GM19467 (cell line): Measurements from ENCODE around the gene APBA2.

ENCODE experiments used
- ATAC-seq: cut with Tn5 transposase; IDR thresholded peaks from one replicate; pipeline ENCODE4 v1.9.1; 2021; ENCODE audit warnings: mild to moderate bottlenecking, moderate library complexity; ENCODE audit not compliant: unreplicated experiment

APBA2 gene

GRCh38 chr15:28914046-28914445 is 28.3 kb downstream of the APBA2 start:
- no peak for ATAC-seq

- no peak for ATAC-seq
Observed at GRCh38 chr15:28914483-28915023, 28.8 kb downstream of the APBA2 start.

- ATAC-seq = no peak
Observed at GRCh38 chr15:28915041-28915810, 29.5 kb downstream of the APBA2 start.

DNA sequence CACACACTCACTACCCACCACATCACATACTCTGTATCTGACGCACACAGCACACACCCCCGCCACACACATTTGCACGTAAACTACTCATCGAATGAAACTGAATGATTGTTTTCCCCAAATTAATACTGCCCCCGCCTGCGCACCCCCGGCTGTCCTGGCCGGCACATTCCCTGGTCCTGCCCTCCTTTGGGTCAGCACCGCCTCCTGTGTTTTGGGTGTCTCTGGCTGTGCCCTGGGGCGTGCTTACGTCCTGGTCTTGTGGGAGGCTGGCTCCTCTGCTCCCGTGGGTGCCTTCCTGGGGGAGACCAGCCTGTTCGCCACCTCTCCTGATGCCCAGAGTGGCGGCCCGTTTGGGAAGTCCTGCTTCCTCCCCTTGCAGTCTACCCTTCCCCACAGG is 30.2 kb downstream of the APBA2 start:
- no peak for ATAC-seq

DNA sequence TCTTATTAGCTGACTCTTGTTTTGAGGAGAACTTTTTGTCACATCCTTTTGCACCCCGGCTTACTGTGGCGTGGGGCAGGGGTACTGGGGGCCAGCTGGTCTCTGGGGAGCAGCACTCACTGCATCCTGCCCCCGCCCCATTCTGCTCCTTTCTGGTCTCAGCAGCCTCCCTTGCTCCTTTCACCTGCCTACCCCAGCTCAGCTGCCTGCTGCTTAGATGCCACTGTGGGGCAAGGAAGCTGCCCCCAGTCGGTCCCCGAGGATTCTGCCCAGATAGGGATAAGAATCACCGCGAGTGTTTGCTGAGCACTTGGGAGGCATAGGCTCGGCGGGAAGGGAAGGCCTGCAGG is 32.0 kb downstream of the APBA2 start:
- no peak for ATAC-seq

DNA sequence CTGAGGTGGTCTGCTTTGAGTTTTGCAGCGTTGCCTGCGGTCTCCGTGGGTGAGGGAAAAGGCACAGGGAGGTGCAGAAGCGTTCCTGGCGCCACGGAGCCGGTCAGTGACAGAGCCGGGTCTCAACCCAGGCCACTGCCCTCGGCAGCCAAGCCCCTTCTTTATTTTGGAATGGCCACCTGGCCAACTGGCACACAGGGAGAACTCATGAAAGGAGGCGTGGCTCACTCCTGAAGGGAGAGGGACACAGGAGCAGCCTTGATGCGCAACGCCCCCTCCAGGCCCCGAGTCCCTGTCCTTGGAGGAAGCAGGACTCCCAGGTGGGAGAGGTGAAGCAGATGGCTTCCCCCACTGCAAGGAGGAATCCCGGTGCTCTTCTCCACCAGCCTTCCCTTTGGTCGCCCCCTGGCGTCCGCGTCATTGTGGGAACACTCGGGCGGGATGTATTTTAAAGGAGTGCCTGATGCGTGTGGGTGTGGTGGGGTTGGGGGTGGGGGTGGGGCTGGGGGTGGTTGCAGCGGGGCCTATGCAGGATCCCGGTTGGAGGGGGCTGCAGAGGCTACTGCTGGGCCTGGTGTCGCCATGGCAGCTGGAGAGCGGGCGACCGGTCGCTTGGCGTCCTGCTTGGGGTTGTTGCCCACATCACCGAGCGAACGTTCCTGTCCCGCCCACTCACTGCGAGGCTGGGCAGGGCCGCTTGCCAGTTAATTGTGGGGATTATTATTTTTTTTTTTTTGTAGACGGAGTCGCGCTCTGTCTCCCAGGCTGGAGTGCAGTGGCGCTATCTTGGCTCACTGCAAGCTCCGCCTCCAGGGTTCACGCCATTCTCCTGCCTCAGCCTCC is 32.6 kb downstream of the APBA2 start:
- ATAC-seq = no peak

DNA sequence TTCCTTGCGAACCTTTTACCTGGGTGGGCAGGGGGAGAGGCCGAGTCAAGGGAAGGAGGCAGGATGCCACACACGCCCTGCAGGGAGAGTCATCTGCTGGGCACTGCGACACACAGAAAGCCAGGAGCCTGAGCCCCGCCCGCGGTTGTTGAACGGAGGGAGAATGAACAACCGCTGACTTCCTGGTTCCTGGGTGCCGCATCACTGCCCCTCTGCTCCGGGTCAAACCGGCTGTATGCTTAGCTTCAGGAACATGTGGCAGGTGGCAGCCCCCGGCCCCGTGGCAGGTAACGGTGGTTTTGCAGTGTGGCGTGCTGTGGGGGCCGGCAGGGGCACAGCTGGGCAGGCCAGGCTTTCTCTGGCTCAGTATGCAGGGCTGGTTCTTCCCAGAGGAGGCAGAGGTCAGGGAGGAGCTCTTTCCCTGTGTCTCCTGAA is 33.4 kb downstream of the APBA2 start:
- ATAC-seq = no peak

GRCh38 chr15:28919679-28920655 is 34.2 kb downstream of the APBA2 start:
- no peak for ATAC-seq

DNA sequence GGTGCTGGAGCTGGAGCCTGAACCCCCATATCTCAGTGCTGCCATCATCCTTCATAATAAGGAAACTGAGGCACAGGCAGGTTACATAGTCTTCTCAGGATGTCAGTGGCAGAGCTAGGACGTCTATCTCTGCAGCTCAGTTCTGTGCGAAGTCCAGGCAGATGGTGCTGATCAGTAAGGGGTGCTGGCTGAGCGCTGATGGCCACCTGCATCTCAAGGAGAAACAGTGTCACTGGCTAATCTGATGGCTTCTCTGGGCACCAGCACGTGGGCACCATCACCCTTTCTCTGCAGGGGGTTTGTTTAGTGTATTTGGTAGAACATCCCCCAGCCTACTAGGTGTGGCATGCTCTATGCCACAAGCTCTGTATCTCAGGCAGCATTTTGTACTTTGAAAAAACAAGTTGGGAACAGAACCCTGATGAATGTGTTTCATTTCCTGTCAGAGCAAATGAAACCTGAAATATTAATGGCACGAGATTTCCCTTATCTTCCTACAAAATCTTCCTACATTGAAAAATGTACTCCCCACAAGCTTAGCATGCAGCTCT is 35.1 kb downstream of the APBA2 start:
- ATAC-seq = no peak

DNA sequence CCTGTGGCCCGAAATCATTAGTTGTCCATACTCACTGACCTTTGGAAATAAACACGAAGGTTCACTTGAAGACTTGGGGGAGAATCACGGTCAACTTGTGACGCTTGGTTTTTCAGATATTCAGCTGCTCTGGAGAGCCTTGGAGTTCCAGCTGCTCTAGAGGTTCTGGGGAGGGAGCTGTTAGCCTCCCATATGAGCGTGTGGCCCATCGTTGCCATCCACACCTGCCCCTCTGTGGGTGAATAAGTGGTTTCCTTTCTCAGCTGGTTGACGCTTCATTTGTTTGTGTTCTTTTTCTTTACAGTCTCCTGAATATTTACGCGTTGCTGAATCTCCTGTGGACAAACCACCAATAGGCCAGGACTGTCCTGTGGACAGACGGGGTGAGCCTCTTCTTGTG is 35.6 kb downstream of the APBA2 start:
- ATAC-seq = no peak

- no peak for ATAC-seq
Observed at GRCh38 chr15:28921919-28922706, 36.3 kb downstream of the APBA2 start.

- ATAC-seq = no peak
Observed at GRCh38 chr15:28922707-28923012, 36.9 kb downstream of the APBA2 start.

DNA sequence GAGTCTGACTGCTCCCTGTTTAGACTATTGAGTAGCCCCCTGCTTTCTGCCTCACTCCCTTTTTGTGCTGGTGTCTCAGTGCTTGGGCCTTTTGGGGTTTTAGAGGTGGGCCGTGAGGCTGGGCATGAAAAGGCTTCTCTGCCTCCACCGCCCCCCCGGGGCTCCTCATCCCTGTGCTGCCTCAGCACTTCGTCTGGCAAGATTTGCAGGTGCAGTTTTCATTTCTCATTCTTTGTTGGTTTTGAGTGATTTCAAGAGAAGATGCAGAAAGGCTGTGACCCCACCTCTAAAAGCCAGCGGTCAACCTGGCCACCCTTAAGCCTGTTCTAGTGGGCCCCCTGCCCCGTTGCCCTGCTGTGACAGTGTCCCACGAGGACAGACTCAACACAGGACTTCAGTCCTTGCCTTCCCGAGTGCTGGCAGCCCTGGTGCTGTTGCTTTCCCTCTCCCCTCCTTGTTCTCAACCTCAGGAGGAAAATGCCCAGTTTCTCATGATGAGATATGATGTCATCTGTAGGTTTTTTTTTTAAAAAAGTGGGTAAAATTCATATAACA is 38.0 kb downstream of the APBA2 start:
- ATAC-seq = no peak

GRCh38 chr15:28927043-28927442 is 41.3 kb downstream of the APBA2 start:
- no peak for ATAC-seq

GRCh38 chr15:28929200-28929599 is 43.4 kb downstream of the APBA2 start:
- ATAC-seq = no peak

GRCh38 chr15:28930011-28930410 is 44.2 kb downstream of the APBA2 start:
- ATAC-seq = no peak

GRCh38 chr15:28930476-28931291 is 44.9 kb downstream of the APBA2 start:
- no peak for ATAC-seq

GRCh38 chr15:28931828-28932227 is 46.1 kb downstream of the APBA2 start:
- ATAC-seq = no peak

DNA sequence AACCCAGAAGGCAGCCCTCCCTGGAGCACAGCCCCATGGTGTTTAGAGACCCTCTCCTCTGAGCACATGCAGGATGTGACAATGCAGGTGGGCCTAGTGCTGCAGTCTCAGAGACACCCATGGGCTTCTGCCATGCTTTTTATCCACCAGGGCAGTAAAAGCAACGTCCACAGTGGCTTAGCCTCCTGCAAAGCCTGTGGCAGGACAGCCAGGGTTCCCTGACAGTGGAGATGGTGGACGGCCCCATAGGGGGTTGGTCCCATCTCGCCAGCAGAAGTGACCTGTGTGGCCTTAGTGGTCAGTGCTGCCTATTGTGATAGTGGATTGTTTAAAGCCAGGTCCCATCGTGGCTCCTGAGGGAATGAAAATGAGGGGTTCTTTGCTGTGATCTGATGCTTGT is 46.6 kb downstream of the APBA2 start:
- no peak for ATAC-seq
